NCI-H1092 treated with DMSO at 0.1 percent for 48 hours (cell line): ENCODE data around the gene LCNL1.

Experiments
- DNase-seq: peaks from one replicate; lab custom pipeline; 2025; lab: John Stamatoyannopoulos, UW

Gene LCNL1

GRCh38 chr9:136947028-136947891, 35.5 kb upstream of the LCNL1 start:
- DNase-seq: no peak

DNA sequence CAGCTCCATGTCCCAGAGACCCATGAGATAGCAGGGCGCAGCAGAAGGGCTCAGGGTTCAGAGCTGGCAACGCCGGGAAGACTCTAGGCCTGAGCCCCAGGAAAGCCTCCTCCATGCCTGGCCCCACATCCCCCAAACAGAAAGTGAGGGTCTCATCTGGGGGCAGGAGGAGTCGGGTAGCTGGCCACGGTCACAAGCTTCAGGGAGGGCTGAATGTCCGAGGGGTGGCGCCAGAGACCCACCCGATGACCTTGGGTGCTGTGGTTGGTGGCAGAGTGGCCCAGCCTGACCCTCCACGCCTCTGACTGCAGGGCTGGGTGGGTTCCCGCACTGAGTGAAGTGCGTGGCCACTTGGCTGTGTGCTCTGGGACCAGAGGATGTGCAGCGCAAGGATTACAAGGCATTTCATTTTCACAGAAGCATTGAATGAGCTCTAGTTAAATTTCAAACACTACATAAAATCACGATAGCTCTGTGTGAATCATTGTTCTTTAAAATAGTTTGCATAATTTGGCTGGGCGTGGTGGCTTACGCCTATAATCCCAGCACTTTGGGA, 34.8 kb upstream of the LCNL1 start:
- peak; percentile 30 for DNase-seq

DNA sequence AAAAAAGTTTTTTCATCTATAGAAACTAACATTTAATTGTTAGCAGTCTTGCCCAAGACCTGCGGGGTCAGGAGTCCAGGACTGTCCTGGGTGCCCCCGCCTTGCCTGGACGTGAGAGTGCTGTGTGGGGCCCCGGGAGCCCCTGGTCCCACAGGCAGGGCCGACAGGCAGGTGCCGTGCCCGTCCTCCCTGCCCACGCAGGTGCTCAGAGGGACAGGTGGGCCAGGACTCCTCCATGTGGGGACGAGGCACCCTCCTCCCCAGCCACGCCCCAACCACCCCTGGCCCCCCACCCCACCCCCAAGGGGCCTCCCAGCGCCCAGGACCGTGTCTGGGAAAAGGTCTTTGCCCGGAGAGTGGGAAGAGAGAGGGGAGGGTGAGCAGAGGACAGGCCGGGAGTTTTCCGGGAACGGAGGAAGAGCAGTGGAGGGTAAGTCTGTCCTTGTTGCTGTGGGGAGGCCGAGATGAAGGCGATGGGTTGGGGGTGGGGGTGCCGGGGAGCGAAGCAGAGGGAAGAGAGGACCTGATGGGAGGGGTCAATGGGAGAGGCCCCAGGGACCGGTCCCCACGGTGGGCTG, 33.5 kb upstream of the LCNL1 start:
- peak; percentile 63 for DNase-seq

- DNase-seq: peak; percentile 91
Observed at GRCh38 chr9:136949817-136950655, 32.8 kb upstream of the LCNL1 start.

GRCh38 chr9:136950656-136951276, 32.0 kb upstream of the LCNL1 start:
- no peak for DNase-seq

GRCh38 chr9:136951541-136952320, 31.1 kb upstream of the LCNL1 start, which contains the start of gene LCN12:
TSS of gene LCN12 (plus strand) at chr9:136952273. CDS start at chr9:136952328, 55 bp downstream.
- no peak for DNase-seq

- DNase-seq: no peak
Observed at GRCh38 chr9:136952321-136952850, 30.4 kb upstream of the LCNL1 start.

- DNase-seq: no peak
Observed at GRCh38 chr9:136952876-136953770, 29.7 kb upstream of the LCNL1 start.

DNA sequence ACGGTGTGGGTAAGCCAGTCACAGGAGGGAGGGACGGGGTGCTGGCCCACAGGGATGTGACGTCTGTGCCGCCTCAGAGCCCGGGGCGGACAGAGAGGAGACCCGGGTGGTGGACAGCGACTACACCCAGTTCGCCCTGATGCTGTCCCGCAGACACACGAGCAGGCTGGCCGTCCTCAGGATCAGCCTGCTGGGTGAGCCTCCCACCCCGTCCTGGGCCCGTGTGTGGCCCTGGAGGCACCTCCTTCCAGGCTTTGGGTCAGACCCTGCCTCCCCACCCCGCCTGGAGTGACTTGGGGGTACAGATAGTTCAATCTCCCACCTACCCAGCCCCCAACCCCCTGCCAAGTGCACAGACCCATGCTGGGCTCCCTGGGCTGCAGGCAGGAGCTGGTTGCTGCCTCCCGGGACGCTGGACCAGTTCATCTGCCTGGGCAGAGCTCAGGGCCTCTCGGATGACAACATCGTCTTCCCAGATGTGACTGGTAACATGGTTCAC, 29.0 kb upstream of the LCNL1 start:
- DNase-seq: no peak

GRCh38 chr9:136954270-136955083, 28.3 kb upstream of the LCNL1 start:
- no peak for DNase-seq

- no peak for DNase-seq
Observed at GRCh38 chr9:136955202-136955942, 27.4 kb upstream of the LCNL1 start.

- no peak for DNase-seq
Observed at GRCh38 chr9:136955943-136956335, 26.9 kb upstream of the LCNL1 start.

DNA sequence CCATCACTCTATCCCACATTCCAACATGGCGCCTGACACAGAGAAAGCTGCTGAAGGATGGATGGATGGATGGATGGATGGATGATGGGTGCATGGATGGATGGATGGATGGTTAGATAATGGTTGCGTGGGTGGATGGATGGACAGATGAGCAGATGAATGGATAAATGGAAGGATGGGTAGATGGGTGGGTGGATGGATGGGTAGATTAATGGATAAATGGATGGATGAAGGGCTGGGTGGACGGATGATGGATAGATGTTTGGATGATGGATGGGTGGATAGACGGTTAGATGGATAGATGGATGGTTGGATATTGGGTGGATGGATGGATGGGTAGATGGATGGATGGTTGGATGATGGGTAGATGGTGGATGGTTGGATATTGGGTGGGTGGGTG, 26.2 kb upstream of the LCNL1 start:
- no peak for DNase-seq

- DNase-seq: no peak
Observed at GRCh38 chr9:136957461-136957860, 25.3 kb upstream of the LCNL1 start.

DNA sequence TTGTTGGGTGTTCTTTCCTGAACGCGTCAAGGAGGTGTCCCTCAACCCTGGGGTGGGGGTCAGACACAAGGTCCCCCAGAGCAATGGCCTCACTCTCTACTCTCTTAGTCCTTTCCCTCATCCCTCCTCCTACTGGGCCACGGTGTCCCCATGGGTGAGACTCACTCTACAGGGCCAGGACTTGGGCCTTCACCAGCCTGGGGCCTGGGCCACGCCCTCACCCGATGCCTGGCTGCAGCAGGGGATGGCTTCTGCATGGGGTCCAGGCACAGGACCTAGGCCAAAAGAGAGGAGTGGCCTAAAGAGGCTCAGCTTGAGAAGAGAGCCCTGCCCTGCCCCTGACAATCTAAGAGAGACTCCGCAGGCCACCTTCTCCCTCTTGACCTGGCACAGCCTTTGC, 24.9 kb upstream of the LCNL1 start:
- no peak for DNase-seq

DNA sequence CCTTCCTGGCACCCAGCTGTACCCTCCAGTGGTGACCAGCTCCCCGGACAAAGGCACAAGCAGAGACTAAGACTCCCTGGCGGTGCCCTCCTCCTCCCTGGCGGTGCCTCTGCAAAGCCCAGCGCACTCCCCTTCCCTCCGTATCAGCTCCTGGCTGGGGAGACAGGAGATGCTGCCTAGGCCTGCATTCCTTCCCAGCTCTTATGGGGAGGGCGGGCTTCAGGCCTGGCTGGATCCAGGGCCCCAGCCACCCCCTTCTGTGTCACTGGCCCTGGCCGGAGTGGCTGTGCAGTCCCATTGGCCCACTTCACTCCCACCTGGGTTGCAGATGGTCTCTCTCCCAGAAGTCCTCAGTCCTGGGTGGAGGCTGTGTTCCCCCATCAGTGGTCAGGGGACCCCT, 24.3 kb upstream of the LCNL1 start:
- no peak for DNase-seq

DNA sequence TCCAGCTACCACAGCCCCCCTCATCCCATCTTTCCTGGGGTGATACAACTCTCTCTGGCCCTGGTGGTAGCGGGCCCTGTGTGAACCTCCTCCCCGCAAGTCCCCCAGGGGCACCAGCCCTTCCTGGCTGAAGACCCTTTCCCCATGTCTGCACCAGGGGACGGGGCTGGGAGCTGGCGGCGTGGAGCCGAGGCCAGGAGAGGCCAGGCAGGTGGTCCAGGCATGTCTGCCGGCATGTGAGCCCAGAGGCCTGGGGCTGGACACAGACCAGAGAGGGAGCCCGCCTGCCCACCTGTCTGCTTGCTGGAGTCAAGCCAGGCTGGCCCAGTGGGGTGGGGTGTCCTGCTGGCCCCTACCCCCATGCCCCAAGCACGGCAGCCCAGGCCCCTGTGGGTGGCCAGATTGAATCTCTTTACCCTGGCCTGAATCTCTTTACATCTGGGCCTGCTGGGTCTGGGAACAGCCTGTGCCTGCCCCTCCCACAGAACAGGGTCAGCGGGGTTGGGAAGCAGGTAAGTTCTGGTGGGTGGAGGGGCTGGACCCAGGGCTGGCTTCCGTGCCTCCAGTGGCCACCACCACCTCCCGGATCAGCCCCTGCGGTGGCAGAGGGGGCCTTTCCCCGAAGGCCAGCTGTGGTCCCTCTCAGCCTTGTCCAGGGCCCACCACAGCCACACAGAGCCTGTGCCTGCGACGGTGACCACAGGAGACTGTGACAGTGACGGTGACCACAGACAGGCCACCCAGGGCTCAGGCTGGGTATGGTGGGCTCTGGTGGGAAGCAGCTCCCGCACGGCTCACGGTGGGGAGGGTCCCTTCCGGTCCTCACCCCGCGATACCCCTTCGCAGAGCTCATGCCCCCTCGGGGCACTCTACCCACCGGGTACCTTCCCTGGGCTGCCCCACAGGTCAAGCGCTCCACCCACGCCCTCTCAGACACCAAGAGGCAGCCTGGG, 23.6 kb upstream of the LCNL1 start:
- DNase-seq: no peak
